GM12878 (cell line): Measurements from ENCODE around the gene CHKA. TPM values are rescaled to one million over a fixed set of nuclear protein-coding genes. Genes with fewer than 3 reads are reported as not detected.

Experiments used
- ATAC-seq: fragments of 200-7000 bp; cut with Tn5 transposase; 3 replicates; pipeline ENCODE4 v1.9.1; 2020; ENCODE audit warnings: mild to moderate bottlenecking, moderate library complexity
- BruUV-seq: library from RNA; stranded (reverse); fragments of 400-500 nt; replicated peaks from 2 replicates; lab custom pipeline; 2021; lab: Mats Ljungman, UMichigan
- CTCF ChIA-PET: fragments of 300-600 bp; sonication (Branson Sonifier 250); formaldehyde crosslinking; extraction: SDS; loops from one replicate; lab custom pipeline; 2021; ENCODE audit warnings: inconsistent platforms; lab: Yijun Ruan, JAX
- POLR2A ChIA-PET: fragments of 350-600 bp; formaldehyde crosslinking; extraction: SDS; loops from one replicate; lab custom pipeline; 2021; ENCODE audit warnings: inconsistent platforms; lab: Charles Lee
- RAD21 ChIA-PET: fragments of 300-600 bp; sonication (Branson Sonifier 250); formaldehyde crosslinking; loops from one replicate; lab custom pipeline; 2023; ENCODE audit warnings: antibody characterized with exemption; ENCODE audit not compliant: unreplicated experiment; lab: Charles Lee
- SMC1A ChIA-PET: fragments of 300-600 bp; sonication (Branson Sonifier 250); formaldehyde crosslinking; loops from one replicate; lab custom pipeline; 2023; ENCODE audit not compliant: unreplicated experiment, uncharacterized antibody; lab: Charles Lee
- DNase-seq: peaks from one replicate; pipeline ENCODE4 v3.0.0-alpha.2; 2011; ENCODE audit warnings: low read depth, low spot score
- FAIRE-seq: peaks from 3 replicates; lab custom pipeline; 2011; peaks lifted over from hg19 to GRCh38; lab: Jason Lieb, UNC
- H2AFZ ChIP-seq: 2 replicates; pipeline ENCODE4 v1.6.0; 2011; ENCODE audit warnings: low read depth, low read length, control low read depth; ENCODE audit not compliant: control insufficient read depth
- H3K27ac ChIP-seq: 2 replicates; pipeline ENCODE4 v1.5.1; 2011; ENCODE audit warnings: control low read depth; ENCODE audit not compliant: control insufficient read depth, insufficient read depth
- H3K27me3 ChIP-seq, 2 experiments: replicated peaks in 1 of 2; 2 replicates each; pipeline versions ENCODE4 v1.6.0 to v1.6.1; 2011; ENCODE audit warnings: low read length in 1 of 2; ENCODE audit not compliant: control insufficient read depth in 2 of 2, insufficient read depth in 2 of 2
- H3K36me3 ChIP-seq, 2 experiments: 2 replicates each; pipeline ENCODE4 v1.5.1; 2011; ENCODE audit warnings: low read length in 1 of 2; ENCODE audit not compliant: control insufficient read depth in 2 of 2, insufficient read depth in 2 of 2
- H3K4me1 ChIP-seq: 2 replicates; pipeline ENCODE4 v1.6.1; 2011; ENCODE audit warnings: mild to moderate bottlenecking, low read length, moderate library complexity, mixed read lengths; ENCODE audit not compliant: control insufficient read depth, insufficient read depth
- H3K4me2 ChIP-seq: 2 replicates; pipeline ENCODE4 v1.6.0; 2011; ENCODE audit warnings: control low read depth; ENCODE audit not compliant: control insufficient read depth, insufficient read depth
- H3K4me3 ChIP-seq: fragments of 200-600 bp; sonication (generic); 2 replicates; pipeline ENCODE4 v1.5.1; 2016
- H3K79me2 ChIP-seq: 2 replicates; pipeline ENCODE4 v1.6.0; 2011; ENCODE audit warnings: low read length; ENCODE audit not compliant: control insufficient read depth, insufficient read depth
- H3K9ac ChIP-seq: 2 replicates; pipeline ENCODE4 v1.8.0; 2011; ENCODE audit warnings: low read length, control low read depth, mixed read lengths; ENCODE audit not compliant: control insufficient read depth, insufficient read depth
- H3K9me3 ChIP-seq: replicated peaks from 3 replicates; pipeline ENCODE4 v1.5.1; 2011; ENCODE audit warnings: mild to moderate bottlenecking, low read length; ENCODE audit not compliant: control insufficient read depth, insufficient read depth
- H4K20me1 ChIP-seq: 2 replicates; pipeline ENCODE4 v1.6.0; 2011; ENCODE audit not compliant: control insufficient read depth, insufficient read depth
- BCL3 ChIP-seq: IDR thresholded peaks from 2 replicates; pipeline ENCODE4 v1.6.1; 2011; ENCODE audit warnings: borderline replicate concordance, low read depth, mild to moderate bottlenecking, moderate library complexity, low read length; ENCODE audit not compliant: insufficient read depth, poor library complexity, severe bottlenecking
- EGR1 ChIP-seq, 2 experiments: IDR thresholded peaks; 1 replicate in 1 of 2; 2 replicates in 1 of 2; pipeline ENCODE4 v1.6.1; 2011 to 2012; ENCODE audit warnings: low read depth in 2 of 2, low read length in 2 of 2, borderline replicate concordance in 1 of 2, mild to moderate bottlenecking in 1 of 2, moderate library complexity in 1 of 2
- ESRRA ChIP-seq: IDR thresholded peaks from 2 replicates; pipeline ENCODE4 v1.6.1; 2012; ENCODE audit warnings: mild to moderate bottlenecking, low read length, improper control_type of control experiment
- GATAD2B ChIP-seq: fragments of 450-650 bp; conservative IDR thresholded peaks from 2 replicates; pipeline ENCODE4 v1.6.1; 2017; ENCODE audit warnings: low read depth, mild to moderate bottlenecking, moderate library complexity
- IKZF1 ChIP-seq: fragments of 450-650 bp; conservative IDR thresholded peaks from 2 replicates; pipeline ENCODE4 v1.6.1; 2017; ENCODE audit warnings: antibody characterized with exemption, mild to moderate bottlenecking
- LARP7 ChIP-seq: fragments of 450-650 bp; IDR thresholded peaks from 2 replicates; pipeline ENCODE4 v1.6.1; 2017; ENCODE audit warnings: mild to moderate bottlenecking
- MEF2B ChIP-seq: fragments of 450-650 bp; IDR thresholded peaks from 2 replicates; pipeline ENCODE4 v1.6.1; 2018; ENCODE audit warnings: mild to moderate bottlenecking, moderate library complexity; ENCODE audit not compliant: partially characterized antibody, poor library complexity, severe bottlenecking
- NFYB ChIP-seq: IDR thresholded peaks from 2 replicates; pipeline ENCODE4 v1.6.1; 2011; ENCODE audit warnings: low read depth, mild to moderate bottlenecking, low read length, improper control_type of control experiment, moderate library complexity; ENCODE audit not compliant: insufficient read depth
- NKRF ChIP-seq: fragments of 450-650 bp; conservative IDR thresholded peaks from 2 replicates; pipeline ENCODE4 v1.6.1; 2017; ENCODE audit warnings: mild to moderate bottlenecking, moderate library complexity
- NR2C1 ChIP-seq: fragments of 450-650 bp; IDR thresholded peaks from 2 replicates; pipeline ENCODE4 v1.6.1; 2017; ENCODE audit warnings: antibody characterized with exemption, mild to moderate bottlenecking, moderate library complexity
- POLR2A ChIP-seq: IDR thresholded peaks from 2 replicates; pipeline ENCODE4 v1.6.1; 2011; ENCODE audit warnings: low read depth, mild to moderate bottlenecking, low read length
- SIN3A ChIP-seq: IDR thresholded peaks from 2 replicates; pipeline ENCODE4 v1.6.1; 2012; ENCODE audit warnings: low read depth, low read length, improper control_type of control experiment
- STAT3 ChIP-seq: IDR thresholded peaks from 2 replicates; pipeline ENCODE4 v1.6.1; 2011; ENCODE audit warnings: low read depth, low read length, improper control_type of control experiment
- SUPT20H ChIP-seq: IDR thresholded peaks from 2 replicates; pipeline ENCODE4 v1.6.1; 2011; ENCODE audit warnings: low read depth, mild to moderate bottlenecking, low read length, moderate library complexity, borderline replicate concordance; ENCODE audit not compliant: control insufficient read depth
- TARDBP ChIP-seq: IDR thresholded peaks from 2 replicates; pipeline ENCODE4 v1.6.1; 2016; ENCODE audit warnings: borderline replicate concordance
- TCF12 ChIP-seq: IDR thresholded peaks from 2 replicates; pipeline ENCODE4 v1.6.1; 2011; ENCODE audit warnings: low read depth, mild to moderate bottlenecking, low read length
- ZBED1 ChIP-seq: IDR thresholded peaks from 2 replicates; pipeline ENCODE4 v1.6.1; 2016; ENCODE audit warnings: borderline replicate concordance
- ZBTB33 ChIP-seq: fragments of 450-650 bp; IDR thresholded peaks from 2 replicates; pipeline ENCODE4 v1.6.1; 2017; ENCODE audit warnings: mild to moderate bottlenecking
- WGBS: methylation state at CpG from one replicate; pipeline ENCODE4 v1.1.6; 2016; ENCODE audit warnings: low lambda C conversion rate; ENCODE audit not compliant: insufficient replicate concordance, insufficient coverage; ENCODE audit errors: missing lambda C conversion rate; 5-methylcytosine and 5-hydroxymethylcytosine counted together
- in situ Hi-C: fragments of 300-500 bp; cut with MboI; formaldehyde crosslinking; loops from 9 replicates; pipeline ENCODE4 v1.14.3; 2018; ENCODE audit warnings: mixed read lengths
- intact Hi-C: fragments of 100-400 bp; cut with micrococcal nuclease; formaldehyde crosslinking; loops from one replicate; pipeline ENCODE4 v1.14.2; 2022; ENCODE audit not compliant: unreplicated experiment
- polyA plus RNA-seq, 11 experiments: library from polyadenylated mRNA; depleted of rRNA in 4 of 11; unstranded in 6 of 11; stranded (reverse) in 5 of 11; fragments of >200 nt; fragmentation: Nextera tagmentation in 4 of 11; fragmentation: Illumina TruSeq in 1 of 11; extraction: Ambion mirVana in 4 of 11; extraction: Trizol in 1 of 11; gene quantifications; 1 replicate in 1 of 11; 2 replicates in 10 of 11; pipeline versions ENCODE4 v1.2.1 to v1.2.3, GENCODE V29; 2011 to 2016; ENCODE audit warnings: inconsistent platforms in 2 of 11, missing spikeins in 2 of 11, low read depth in 1 of 11
- total RNA-seq, 4 experiments: library from RNA; depleted of rRNA in 3 of 4; stranded (reverse); fragments of >200 nt in 3 of 4; fragmentation: Illumina TruSeq in 1 of 4; extraction: Trizol in 1 of 4; gene quantifications; 2 replicates each; pipeline versions ENCODE4 v1.2.1 to v1.2.3, GENCODE V29; 2013 to 2021

The CHKA gene
- total and polyA plus RNA-seq, 10 of the 15 experiments (the other 5 are each of a cell fraction or from before 2014, with no cell fraction given) = 5.2 to 29.2 (median 21.2) TPM

GRCh38 chr11:68002938-68003845, 118.0 kb downstream of the CHKA start:
- H3K27ac ChIP-seq = peak overlapping the region; percentile 78
- no peaks in the 10 kb centered on the region for H3K9me3 ChIP-seq
- ChIA-PET POLR2A (interaction anchor here (1.1 to 3.0 kb wide), 2 partner anchors 35 to 116 kb away, joined by 3 to 11 read pairs; partner anchors contain the start of gene TCIRG1), CTCF (interaction anchor here (1.0 to 3.5 kb wide), 4 partner anchors 9 to 205 kb away, joined by 3 to 19 read pairs (median 6); no protein-coding TSS in a partner anchor), RAD21 (no interaction called here), SMC1A (interaction anchor here (0.7 kb wide), 1 partner anchor 9 kb away, joined by 3 read pairs; no protein-coding TSS in a partner anchor)
- peaks cover 42% of the 10 kb centered on the region for H3K4me1 ChIP-seq
- no peaks in the 10 kb centered on the region for H4K20me1 ChIP-seq
- FAIRE-seq (no peak), ATAC-seq (peak; percentile 63), DNase-seq (no peak)
- intact Hi-C loops (loop anchor here (5.0 to 10.0 kb wide), 3 partner anchors 34 to 204 kb away; partner anchors contain the start of genes CHKA and TCIRG1), in situ Hi-C loops (no loop called here)
- no peaks in the 10 kb centered on the region; a peak in 1 of 4 replicates for H3K36me3 ChIP-seq
- H3K9ac ChIP-seq = peak overlapping the region; percentile 69
- H3K79me2 ChIP-seq = peaks cover 14% of the 10 kb centered on the region
- H2AFZ ChIP-seq = no peak overlapping the region
- BruUV-seq = no TSS peak
- WGBS = under 1% methylated on average over 52 of the region's 86 CpGs
- peak overlapping the region; percentile 90 for H3K4me2 ChIP-seq
- peak overlapping the region; percentile 92 for H3K4me3 ChIP-seq
- H3K27me3 ChIP-seq = no peaks in the 10 kb centered on the region
- TF ChIP-seq NKRF (peak; percentile 45; the same call in 1 of the 2 replicates), SIN3A (0 out of 2 replicates have a peak, but pooled peaks have one; percentile 38), ESRRA (no peak), STAT3 (no peak), EGR1 (IDR thresholded peaks at IDR 0.05; ENCODE audit: borderline replicate concordance in 1 of 2, low read depth in 2 of 2, low read length in 2 of 2) (peak in 1 of 2 experiments; percentile 68; a peak in 1 of 3 replicates), POLR2A (peak; percentile 49; the same call in 1 of the 2 replicates), SUPT20H (no peak), LARP7 (no peak), TCF12 (peak; percentile 89), BCL3 (peak; percentile 29), ZBTB33 (no peak), ZBED1 (no peak), GATAD2B (0 out of 2 replicates have a peak, but pooled peaks have one; percentile 15), IKZF1 (no peak; the same call in none of the 2 replicates), NR2C1 (no peak), MEF2B (peak; percentile 9), NFYB (no peak), TARDBP (no peak)
